Eye (tissue), 1 donor: ENCODE measurements around the gene CERKL.

ENCODE experiments used
- DNase-seq: peaks from one replicate; pipeline ENCODE4 v3.0.0-alpha.2; 2015

CERKL gene

GRCh38 chr2:181623159-181623558, 33.7 kb downstream of the CERKL start:
- DNase-seq = no peak

GRCh38 chr2:181621779-181622490, 35.0 kb downstream of the CERKL start:
- DNase-seq = no peak

DNA sequence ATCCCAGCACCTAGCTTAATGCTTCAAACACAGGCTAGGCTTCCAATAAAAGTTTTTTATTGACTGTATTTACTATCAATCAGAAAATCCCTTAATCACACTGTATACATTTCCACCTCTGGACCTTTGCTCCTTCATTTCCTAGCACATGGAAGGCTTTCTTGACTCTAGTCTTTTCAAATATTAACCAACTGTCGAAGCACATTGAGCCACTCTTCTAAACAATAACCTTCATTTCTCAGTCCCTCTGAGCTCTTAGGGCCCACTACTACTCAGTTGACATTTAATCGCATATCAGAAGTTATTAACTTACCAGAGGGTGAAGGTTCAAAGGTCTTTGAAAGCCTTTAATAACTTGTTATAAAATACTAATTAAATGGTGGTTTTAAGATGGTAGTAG, 37.4 kb downstream of the CERKL start:
- no peak for DNase-seq

DNA sequence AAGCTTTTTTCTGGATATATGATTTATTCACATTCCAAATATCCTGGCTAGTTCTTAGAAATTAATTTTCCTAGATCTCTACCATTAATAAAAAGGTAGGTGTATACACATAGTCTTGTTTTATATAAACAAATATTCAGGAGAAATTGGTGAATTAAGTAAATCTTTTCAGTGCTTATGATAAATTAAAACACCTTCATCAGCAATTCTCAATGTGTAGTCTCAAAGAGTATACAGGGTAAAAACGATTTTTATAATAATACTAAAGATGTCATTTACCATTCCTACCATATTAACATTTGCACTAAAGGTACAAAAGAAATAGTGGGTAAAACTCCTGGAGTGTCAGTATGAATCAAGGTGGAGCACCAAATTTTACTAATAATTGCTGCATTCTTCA, 40.2 kb downstream of the CERKL start:
- DNase-seq = no peak

GRCh38 chr2:181614874-181615638, 41.8 kb downstream of the CERKL start:
- peak; percentile 70 for DNase-seq

DNA sequence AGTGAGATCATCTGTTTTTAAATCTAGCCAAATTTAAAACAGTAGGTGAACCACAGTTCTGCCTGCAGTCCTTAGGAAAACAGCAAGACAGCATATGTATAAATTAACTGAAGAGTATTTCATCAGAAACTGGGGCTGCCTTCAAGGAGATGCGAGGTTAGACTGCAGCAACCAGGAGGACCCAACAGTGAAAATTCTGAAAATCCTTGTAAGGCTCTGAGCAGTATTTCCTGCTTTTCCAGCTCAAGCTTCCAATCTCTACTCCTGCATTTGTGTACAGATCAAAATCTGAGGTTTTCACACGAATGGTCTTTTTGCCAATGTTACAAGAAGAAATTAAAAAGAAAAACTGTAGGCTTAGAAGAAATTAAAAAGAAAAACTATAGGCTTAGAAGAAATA, 43.7 kb downstream of the CERKL start:
- no peak for DNase-seq

DNA sequence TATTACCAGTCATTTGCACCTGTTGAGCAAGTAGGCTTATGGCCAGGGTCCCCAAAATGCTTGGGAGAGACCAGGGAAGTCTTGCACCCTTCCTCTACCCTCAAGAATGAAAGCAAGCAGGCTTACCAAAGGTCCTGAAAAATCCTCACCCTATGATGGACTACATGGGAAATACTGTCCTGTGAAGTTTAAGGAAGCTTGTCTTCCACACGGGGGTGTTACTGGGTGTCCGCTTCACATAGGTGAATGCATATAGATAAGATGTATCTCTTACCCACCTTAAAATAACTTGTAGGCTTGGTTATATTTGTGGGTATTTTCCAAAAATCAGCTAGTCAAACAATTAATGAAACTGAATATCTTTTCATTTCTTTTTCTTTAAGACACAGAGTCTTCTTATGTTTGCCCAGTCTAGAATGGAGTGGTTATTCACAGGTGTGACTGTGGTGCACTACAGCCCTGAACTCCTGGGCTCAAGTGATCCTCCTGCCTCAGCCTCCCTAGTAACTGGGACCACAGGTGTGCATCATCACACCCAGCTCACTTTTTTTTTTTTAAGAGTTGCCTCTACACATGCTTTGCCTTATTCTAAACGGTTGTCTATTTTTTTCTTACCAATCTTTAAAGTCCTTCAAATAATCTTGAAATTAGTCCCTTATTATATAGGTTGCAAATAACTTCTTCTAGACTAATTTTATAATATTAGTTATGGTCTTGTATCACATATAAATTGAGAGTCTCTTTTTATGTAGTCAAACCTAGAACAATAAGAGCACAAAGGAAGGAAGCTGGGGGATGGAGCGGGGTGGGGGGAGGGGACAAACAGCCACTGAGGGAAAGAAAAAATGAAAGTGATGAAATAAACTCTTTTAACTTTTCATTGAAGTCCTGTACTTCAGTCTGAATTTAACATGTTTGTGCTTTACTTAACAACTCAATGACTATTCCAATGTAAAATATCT, 49.0 kb downstream of the CERKL start:
- DNase-seq = no peak

- no peak for DNase-seq
These were observed 50.7 kb downstream of the CERKL start for GRCh38 chr2:181605889-181606837.

DNA sequence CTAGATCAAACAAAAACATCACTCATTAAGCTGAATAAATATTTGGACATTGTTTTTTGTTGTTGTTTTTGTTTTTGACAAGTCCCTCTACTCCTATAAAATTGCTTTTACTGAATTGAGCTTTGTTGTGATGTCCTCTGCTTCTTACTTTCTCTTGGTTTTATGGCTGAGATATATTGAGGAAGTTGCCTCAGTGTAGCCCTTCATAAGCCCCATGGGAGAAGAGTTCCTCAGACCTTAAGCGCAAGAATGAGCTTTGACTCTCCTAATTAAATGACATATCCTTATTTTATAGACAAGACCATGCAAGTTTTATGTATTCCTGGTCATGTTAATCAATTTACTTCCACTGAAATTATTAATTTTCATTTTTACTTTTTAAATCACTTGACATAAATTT, 54.9 kb downstream of the CERKL start:
- no peak for DNase-seq

DNA sequence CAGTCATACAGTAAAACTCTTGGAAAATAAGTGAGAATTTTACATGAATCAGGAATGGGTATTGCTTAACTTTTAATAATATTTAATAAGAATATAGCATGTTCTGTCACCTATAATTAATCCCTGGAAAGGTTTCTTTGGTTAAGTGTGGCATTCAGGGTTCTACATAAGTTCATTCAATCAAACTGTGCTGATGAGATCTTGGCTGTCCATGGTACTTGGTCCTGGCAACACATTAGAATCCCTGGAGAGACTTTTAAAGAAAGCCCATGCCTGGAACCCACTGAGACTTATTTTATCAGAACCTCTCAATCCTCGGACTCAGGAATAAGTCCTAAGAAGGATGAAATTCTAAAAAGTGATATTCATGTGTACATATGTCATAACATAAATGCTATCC, 60.3 kb downstream of the CERKL start:
- DNase-seq = no peak

DNA sequence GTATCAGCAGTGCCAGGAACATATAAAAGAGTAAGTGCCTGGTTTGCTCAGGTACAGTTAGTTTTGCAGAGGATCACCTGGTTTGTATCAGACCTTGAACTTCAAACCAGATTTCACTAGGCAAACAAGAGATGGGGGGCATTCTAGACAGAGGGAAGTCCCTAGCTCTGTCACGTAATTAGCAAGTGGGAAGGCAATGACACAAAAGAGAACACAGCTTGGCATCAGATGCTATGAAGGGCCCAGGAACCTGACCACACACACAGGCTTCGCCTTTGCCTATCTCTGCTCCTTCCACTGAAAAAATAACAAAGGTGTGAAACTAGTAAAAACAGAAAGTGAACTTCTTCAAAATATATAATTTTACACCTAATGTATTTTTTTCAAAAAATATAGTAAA, 62.6 kb downstream of the CERKL start:
- DNase-seq = no peak

DNA sequence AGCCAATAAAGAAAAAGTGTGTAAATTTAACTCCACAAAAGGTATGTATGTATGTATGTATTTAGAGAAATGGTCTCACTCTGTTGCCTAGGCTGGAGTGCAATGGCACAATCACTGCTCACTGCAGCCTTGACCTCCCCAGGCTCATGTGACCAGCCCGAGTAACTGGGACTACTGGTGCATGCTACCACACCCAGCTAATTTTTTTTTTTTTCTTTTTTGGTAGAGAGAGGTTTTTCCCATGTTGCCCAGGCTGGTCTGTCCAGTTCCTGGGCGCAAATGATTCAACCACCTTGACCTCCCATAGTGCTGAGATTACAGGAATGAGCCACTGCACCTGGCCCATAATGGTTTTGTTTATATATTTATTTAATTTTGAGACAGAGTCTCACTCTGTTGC, 67.1 kb downstream of the CERKL start:
- DNase-seq = no peak

DNA sequence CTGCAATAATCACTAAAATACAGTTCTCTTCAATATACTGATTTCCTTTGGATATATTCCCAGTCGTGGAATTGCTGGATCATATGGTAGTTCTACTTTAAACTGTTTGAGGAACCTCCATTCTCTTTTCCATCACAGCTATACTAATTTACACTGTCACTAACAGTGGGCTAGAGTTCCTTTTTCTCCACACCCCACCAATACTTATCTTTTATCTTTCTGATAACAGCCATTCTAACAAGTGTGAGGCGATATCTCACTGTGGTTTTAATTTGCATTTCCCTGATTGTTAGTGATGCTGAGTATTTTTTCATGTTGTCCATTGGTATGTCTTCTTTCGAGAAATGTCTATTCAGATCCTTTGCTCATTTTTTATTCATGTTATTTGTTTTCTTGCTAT, 68.4 kb downstream of the CERKL start:
- DNase-seq = no peak

- peak; percentile 91 for DNase-seq
These were observed 70.3 kb downstream of the CERKL start for GRCh38 chr2:181586569-181587081.

DNA sequence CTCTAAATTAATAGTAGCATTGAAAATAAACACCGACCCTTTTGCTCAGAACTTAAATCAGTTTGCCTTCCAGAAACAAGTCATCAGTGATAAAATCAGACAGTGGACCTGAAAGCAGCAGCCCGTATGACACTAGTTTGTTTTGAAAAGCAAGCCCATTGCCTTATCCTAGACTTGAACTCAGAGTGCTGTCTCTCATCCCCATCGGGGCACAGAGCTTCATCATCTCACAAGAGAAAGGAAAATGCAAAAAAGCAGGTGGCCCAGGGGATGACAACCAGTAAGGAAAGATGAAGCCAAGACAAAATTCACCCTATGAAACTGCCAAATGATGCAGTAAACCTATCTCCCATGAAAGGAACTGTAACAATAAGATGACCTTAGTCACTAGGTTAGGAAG, 71.2 kb downstream of the CERKL start:
- peak; percentile 55 for DNase-seq

- DNase-seq = no peak
These were observed 75.4 kb downstream of the CERKL start for GRCh38 chr2:181581534-181581933.

- no peak for DNase-seq
These were observed 78.1 kb downstream of the CERKL start for GRCh38 chr2:181578829-181579228.

GRCh38 chr2:181576431-181576830, 80.5 kb downstream of the CERKL start:
- no peak for DNase-seq

GRCh38 chr2:181575650-181576025, 81.3 kb downstream of the CERKL start:
- DNase-seq = no peak

GRCh38 chr2:181575024-181575649, 81.8 kb downstream of the CERKL start:
- DNase-seq = peak; percentile 50

DNA sequence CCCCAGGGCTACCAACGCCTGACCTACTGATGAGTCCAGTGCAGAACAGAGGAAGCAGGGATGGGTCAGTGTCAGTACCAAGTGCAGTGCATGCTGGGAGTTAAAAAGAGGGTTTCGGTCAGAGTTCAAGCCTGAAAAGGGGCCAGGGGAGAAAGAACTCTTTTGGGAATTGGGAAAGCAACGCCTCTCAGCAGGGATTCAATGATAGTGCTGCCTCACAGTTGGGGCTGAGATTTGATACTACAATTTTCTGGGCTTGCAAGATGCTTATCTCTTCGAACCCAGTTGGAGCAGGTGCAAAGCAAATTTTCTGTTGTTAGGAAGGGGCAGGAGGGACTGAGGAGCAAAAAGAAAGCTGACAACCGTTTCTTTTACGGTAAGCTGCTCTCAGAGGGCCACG, 82.6 kb downstream of the CERKL start:
- peak; percentile 82 for DNase-seq
